ENCODE measurements around the gene RAET1L.
"Not testable (repeated sequence)": the region's sequence is repeated elsewhere in the genome, so short reads cannot be mapped to it uniquely, and the experiment has no call there.

Gene RAET1L

GRCh38 chr6:150025201-150025917, at the start of gene RAET1L:
RAET1L (minus strand) TSS chr6:150025532; CDS start chr6:150025471, 61 bp downstream.
- peak; percentile 25 for DNase-seq

DNA sequence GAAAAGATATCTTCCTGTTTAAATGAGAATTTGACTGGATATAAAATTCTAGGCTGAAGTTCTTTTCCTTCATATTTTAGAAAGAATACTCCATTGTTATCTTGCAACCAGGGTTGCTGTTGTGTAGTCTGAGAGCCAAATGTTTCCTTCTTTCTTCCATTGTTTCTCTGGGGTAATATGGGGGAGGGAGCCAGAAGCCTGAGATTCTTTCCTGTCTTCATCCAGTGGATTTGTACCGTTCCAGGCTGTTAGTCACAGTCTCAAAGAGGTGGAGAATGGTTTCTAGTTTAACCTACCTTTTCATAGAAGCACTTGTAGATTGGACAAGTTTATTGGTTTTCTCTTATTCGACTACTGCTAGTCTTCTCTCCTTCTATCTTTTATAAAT, 49.7 kb upstream of the RAET1L start:
- no peak for DNase-seq

DNA sequence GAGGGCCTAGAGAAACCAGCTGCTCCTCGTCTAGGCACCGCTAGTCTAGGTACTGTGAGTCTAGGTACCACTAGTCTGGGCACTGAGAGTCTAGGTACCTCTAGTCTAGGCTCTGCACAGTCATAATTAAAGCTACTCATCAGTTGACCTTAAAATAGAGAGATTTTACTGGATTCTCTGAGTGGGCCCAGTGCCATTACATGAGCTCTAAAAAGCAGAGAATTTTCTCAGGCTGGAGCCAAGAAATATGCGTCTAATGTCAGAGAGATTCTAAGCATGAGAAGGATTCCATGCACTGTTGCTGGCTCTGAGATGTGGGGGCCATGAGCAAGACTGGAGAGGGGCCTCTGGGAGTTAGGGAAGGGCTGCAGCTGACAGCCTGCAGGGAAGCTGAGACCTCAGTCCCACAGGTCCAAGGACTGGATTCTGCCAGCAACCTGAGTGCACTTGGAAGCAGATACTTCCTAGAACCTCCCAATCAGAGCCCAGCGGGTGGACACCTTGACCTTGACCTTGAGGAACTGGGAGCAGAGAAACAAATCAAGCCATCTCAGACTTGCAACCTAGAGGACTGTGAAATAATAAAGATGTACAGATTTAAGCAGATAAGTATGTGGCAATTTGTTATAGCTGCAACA, 49.2 kb upstream of the RAET1L start:
- not testable (repeated sequence) for DNase-seq

DNA sequence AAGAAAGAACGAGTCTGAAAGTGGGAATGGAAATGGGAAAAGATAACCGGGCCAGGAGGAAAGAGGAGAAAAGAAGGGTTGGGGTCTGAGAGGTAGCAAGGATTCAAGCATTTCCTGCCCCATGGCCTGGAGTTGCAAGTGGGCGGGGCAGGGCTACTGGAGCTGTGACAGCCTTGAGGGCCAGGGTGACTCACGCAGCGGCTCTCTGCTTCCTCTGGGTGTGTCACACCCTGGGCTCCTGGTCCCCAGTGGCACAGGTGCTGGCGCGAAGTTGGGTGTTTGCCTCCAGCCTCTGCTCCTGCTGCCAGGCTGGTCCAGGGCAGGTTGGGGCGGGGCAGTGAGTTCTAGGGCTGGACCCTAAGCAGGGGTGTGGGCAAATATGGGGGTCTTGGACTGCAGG, 46.9 kb upstream of the RAET1L start:
- DNase-seq = peak; percentile 35

GRCh38 chr6:150070236-150070818, 45.0 kb upstream of the RAET1L start:
- DNase-seq = no peak

GRCh38 chr6:150069706-150070105, 44.4 kb upstream of the RAET1L start:
- no peak for DNase-seq

DNA sequence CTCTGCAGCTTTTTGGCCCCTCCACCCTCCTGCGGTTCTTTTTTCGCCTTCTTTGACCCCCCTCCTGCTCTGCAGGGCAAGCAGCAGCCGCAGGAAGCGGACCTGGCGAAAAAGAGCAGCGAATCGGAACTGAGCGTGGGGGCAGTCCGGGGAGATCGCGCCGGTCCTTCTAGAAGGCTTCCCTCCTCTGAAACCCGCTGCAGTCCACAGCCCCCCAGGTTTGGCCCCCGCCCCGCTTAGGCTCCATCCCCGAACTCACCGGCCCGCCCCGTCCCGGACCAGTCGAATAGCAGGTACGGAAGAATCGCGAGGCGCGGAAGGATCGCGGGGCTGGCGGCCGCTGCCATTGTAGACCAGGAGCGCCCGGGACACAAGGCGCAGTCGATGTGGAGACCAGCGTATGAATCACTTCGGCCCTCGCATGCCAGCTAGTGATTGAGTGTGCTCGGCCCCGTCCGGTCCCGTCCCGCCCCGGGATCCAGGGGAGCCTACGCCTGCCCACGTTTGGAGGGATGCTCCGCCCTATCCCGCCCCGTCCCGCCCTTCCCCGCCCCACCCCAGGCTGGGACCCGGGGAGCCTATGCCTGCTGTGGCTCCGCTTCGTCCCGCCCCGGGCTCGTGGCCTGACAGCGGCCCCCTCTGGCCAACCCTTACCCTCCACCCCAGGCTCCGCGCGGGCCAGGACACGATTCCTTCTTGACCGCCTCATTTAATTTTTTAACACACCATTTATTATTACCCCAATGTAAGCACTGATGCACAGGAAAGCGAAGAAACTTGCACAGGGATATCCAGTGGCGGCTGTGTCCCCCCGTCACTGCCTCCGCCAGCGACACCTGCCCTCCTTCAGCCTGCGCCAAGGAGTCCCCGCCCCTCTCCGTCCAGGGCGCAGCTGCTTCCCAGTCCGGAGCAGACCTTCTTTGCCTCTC, 43.7 kb upstream of the RAET1L start, which contains the start of gene ULBP3:
TSS of gene ULBP3 (minus strand) at position 402 of the 929 bp plus-strand sequence. CDS start at position 347, 55 bp downstream.
- DNase-seq = peak; percentile 80

- no peak for DNase-seq
Observed at GRCh38 chr6:150068151-150068550, 42.8 kb upstream of the RAET1L start.

DNA sequence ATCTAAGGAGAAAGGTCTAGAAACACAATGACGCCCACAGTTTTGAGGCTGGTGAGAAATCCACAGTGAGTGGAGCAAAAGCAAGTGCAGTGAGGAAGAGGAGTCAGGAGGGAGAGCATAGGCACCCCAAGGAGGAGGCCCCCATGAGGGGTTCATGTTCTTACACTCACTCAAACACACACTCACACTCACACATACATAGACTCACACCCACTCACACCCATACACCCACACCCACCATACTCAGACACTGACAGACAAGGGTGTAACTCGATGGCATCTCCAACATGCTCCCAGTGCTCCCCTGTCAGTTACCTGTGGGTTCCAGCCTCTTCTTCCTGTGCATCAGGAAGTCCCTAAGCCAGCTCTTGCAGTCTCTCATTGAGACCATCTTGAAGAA, 39.8 kb upstream of the RAET1L start:
- DNase-seq = no peak

GRCh38 chr6:150063640-150064039, 38.3 kb upstream of the RAET1L start:
- DNase-seq = no peak

- not testable (repeated sequence) for DNase-seq
Observed at GRCh38 chr6:150059973-150060372, 34.6 kb upstream of the RAET1L start.

- DNase-seq = no peak
Observed at GRCh38 chr6:150058986-150059385, 33.7 kb upstream of the RAET1L start.

GRCh38 chr6:150058231-150058792, 33.0 kb upstream of the RAET1L start:
- DNase-seq = no peak

DNA sequence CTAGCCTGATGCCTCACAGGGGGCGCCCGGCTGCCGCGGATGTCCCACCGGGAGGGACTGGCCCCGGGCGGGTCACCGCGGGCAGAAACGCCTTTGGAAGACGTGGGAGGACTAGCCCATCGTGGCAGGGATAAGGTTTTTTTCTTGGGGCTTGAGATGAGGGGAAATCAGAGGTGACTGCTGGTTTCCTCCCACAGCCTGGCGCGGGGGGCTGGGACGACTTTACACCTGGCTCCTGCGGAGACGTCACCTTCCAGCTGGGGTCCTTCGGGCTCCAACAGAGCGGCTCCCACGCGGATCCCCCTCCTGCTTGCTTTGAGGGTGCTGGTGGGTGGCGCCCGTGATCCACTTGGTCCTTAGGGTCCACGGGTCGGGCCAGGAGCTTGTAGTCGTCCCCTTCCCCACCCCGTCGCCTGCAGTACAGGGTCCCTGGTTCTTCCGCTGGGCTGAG, 32.2 kb upstream of the RAET1L start:
- DNase-seq = no peak

DNA sequence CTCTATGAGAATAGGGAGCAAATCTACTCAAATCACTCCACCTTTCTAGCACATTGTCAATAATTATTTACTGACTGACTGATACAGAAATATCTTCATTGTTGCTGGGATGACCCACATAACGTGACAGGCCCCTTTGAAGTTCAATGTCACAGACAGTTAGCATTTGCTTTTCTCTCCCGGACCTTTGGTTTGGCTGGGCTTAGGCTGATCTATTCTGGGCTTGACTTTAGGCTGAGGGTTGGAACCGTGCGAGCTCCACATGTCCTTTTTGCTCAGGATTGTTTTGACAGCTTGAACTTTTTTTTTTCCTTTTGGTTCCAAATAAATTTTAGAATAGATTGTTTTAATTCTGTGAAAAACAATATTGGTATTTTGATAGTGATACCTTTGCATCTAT, 31.6 kb upstream of the RAET1L start:
- DNase-seq = no peak

- DNase-seq = no peak
Observed at GRCh38 chr6:150056156-150056555, 30.8 kb upstream of the RAET1L start.

GRCh38 chr6:150055131-150055530, 29.8 kb upstream of the RAET1L start:
- DNase-seq = no peak

GRCh38 chr6:150053450-150053849, 28.1 kb upstream of the RAET1L start:
- no peak for DNase-seq

GRCh38 chr6:150050846-150051245, 25.5 kb upstream of the RAET1L start:
- DNase-seq = no peak

GRCh38 chr6:150048099-150048498, 22.8 kb upstream of the RAET1L start:
- no peak for DNase-seq

DNA sequence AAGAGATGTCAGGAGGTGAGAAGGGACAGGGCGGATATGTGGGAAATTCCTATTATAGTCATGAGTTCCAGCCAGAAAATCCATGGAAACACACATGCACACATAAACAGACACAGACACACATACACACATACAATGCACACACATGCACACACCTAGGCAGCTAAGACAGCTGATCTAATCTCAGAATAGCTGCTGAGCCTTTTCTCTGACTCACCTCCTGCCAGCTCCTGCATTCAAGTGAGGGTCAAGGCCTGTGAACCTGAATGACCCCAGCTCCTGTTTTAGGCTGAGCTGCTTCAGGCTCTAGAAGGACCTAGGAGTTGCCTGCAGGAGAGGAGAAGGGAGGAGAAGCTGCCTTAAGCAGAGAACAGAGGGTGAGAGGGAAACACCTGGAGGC, 21.6 kb upstream of the RAET1L start:
- no peak for DNase-seq

DNA sequence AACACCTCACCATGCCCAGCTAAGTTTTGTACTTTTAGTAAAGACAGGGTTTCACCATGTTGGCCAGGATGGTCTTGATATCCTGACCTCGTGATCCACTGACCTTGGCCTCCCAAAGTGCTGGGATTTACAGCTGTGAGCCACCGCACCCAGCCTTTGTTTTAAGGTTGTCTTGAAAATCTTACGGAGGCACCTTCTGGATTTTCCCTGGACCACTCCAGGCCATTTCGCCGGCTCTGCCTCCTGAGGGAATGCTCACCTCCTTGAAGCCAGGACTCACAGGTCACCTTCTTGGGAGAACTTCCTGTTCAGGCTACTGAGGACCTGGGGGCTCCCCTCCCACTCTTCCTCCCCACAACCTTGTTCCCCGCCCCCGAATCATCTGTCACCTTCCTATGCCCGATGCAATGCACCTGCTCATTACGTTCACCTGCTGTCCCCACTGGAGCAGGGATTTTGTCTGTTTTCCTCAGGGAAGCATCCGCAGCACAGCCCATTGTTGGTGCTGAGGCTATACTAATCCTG, 19.4 kb upstream of the RAET1L start:
- no peak for DNase-seq
